HG03025 (cell line): Measurements from ENCODE around the gene NEMP1.

ENCODE experiments used
- ATAC-seq: cut with Tn5 transposase; IDR thresholded peaks from one replicate; pipeline ENCODE4 v1.9.1; 2021; ENCODE audit warnings: mild to moderate bottlenecking, moderate library complexity; ENCODE audit not compliant: unreplicated experiment, low FRiP score

The NEMP1 gene

GRCh38 chr12:57006809-57007475 lies 71.6 kb downstream of the NEMP1 start:
- no peak for ATAC-seq

GRCh38 chr12:57005980-57006808 lies 72.4 kb downstream of the NEMP1 start, which contains the start of gene ZBTB39:
ZBTB39 (minus strand) TSS chr12:57006546; CDS start chr12:57004917, 1,629 bp downstream.
- ATAC-seq = peak; percentile 41
